Activated CD4-positive, CD25-positive, alpha-beta regulatory T cell (primary cell): ENCODE data around the gene ROR2.

Experiments
- DNase-seq, 4 experiments: peaks; one replicate each; lab custom pipeline; 2025; lab: John Stamatoyannopoulos, UW

The ROR2 gene

GRCh38 chr9:91741522-91741921 lies 208.5 kb downstream of the ROR2 start:
- no peak for DNase-seq

GRCh38 chr9:91740701-91741100 lies 209.3 kb downstream of the ROR2 start:
- no peak for DNase-seq

- no peak for DNase-seq
These were observed 213.0 kb downstream of the ROR2 start for GRCh38 chr9:91736898-91737601.

GRCh38 chr9:91736311-91736710 lies 213.7 kb downstream of the ROR2 start:
- DNase-seq: no peak

GRCh38 chr9:91735049-91735448 lies 215.0 kb downstream of the ROR2 start:
- DNase-seq: no peak

- DNase-seq: peak; percentile 7 to 58 (median 32)
These were observed 215.6 kb downstream of the ROR2 start for GRCh38 chr9:91734371-91734981.

- DNase-seq: no peak
These were observed 216.9 kb downstream of the ROR2 start for GRCh38 chr9:91733006-91733624.

- DNase-seq: no peak
These were observed 217.6 kb downstream of the ROR2 start for GRCh38 chr9:91732187-91733005.

- DNase-seq: no peak
These were observed 219.2 kb downstream of the ROR2 start for GRCh38 chr9:91730806-91731205.

- no peak for DNase-seq
These were observed 220.5 kb downstream of the ROR2 start for GRCh38 chr9:91729558-91729842.

GRCh38 chr9:91727972-91728371 lies 222.1 kb downstream of the ROR2 start:
- DNase-seq: no peak

GRCh38 chr9:91727316-91727861 lies 222.6 kb downstream of the ROR2 start:
- no peak for DNase-seq

GRCh38 chr9:91726406-91727100 lies 223.5 kb downstream of the ROR2 start:
- no peak for DNase-seq

GRCh38 chr9:91725651-91726050 lies 224.4 kb downstream of the ROR2 start:
- no peak for DNase-seq

- no peak for DNase-seq
These were observed 225.2 kb downstream of the ROR2 start for GRCh38 chr9:91724609-91725505.

GRCh38 chr9:91724068-91724440 lies 226.0 kb downstream of the ROR2 start:
- DNase-seq: no peak

GRCh38 chr9:91723420-91724067 lies 226.5 kb downstream of the ROR2 start:
- no peak for DNase-seq

- no peak for DNase-seq
These were observed 229.0 kb downstream of the ROR2 start for GRCh38 chr9:91720751-91721705.

- no peak for DNase-seq
These were observed 229.7 kb downstream of the ROR2 start for GRCh38 chr9:91720313-91720712.
